Measurements from ENCODE around the gene TLR6.

Gene TLR6

DNA sequence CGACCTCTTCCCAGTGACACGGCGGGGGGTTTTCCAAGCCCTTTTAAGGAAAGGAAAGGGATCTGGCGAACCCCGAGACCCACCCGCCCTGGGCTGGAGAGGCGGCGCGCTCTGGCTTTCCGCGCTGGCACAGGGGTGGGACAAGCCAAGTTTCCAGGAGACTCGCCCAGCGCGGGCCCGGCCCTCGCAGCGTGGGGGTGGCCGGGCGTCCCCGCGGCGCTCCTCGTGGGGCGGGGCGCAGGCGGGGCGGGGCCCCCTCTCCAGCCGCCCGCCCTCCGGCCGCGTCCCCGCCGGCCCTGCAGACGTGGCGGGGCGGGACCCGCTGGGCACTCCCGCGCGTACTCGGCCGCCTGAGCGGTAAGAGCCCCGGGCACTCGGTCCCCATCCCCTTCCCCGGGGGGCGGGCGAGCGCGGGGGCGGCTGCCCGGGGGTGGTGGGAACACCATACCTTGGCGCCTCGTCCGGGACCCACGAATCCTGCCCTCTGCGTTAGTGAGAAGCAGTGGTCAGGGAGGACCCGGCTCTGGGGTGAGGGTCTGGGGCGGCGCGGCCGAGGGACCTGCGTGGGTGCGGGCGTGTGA, 11.0 kb upstream of the TLR6 start, which contains the start of gene FAM114A1:
Gene FAM114A1 (plus strand): TSS at position 329 of the 581 bp plus-strand sequence. CDS start 10,273 bp downstream, outside the sequence.
- no peak for DNase-seq (ENCODE audit: low read depth)

DNA sequence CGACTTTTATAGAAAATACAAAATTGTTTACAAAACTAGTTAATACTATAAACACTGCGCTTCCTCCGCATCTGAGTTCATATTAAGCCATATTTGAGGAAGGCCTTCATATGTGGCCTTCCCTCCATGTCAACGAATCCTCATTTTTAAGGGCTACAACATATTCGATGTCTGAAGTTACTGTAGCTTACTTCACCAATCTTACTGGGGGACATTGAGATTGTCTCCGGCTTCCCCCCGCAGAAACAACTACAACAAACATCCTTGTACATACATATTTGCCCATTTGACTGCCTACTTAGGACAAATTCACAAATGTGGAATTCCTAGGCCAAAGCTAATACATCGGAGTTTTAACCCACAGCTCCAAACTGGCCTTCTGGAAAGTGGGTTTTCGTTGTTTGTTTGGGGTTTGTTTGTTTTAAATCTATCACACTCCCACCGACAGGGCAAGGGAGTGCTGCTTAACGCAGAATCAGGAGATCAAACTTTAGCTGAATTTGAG, 10.4 kb upstream of the TLR6 start:
- no peak for DNase-seq (ENCODE audit: low read depth)

DNA sequence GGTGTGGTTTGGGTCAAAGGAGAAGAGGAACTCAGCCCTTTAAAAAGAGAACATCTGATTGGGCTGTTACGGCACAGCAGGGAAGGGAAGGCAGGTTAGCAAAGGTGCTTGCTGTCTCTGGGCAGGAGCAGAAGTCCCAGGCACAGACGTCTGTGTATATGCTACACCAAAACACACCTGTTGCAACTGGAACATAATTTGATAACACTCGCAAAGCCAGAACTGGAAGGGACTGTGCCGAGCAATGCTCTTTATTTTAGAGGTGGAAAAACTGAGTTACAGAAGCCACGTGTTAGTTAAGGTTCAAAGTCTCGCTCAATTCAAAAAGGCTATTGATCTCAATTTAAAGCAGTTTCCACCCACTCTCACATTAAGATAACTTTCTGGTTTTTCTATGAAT, 8.8 kb upstream of the TLR6 start:
- DNase-seq (ENCODE audit: low read depth) = no peak

DNA sequence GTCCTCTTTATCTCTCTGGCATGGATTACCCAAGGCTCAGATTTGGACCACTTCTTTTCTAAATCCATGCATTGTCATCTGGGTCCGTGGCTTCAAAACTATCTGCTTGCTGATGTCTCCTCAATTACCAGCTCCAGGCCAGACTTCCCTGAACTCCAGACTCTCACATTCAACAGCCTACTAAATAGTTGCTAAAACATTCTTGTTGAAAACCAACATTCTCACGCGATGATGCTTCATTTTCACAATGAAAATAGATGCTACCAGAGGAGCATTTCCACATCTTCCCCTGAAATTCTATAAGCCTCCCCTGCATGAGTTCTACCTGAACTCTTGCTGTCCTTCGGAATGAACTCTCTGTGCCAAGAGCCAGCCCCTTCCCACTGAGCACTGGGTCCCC, 5.2 kb upstream of the TLR6 start:
- no peak for DNase-seq (ENCODE audit: low read depth)

DNA sequence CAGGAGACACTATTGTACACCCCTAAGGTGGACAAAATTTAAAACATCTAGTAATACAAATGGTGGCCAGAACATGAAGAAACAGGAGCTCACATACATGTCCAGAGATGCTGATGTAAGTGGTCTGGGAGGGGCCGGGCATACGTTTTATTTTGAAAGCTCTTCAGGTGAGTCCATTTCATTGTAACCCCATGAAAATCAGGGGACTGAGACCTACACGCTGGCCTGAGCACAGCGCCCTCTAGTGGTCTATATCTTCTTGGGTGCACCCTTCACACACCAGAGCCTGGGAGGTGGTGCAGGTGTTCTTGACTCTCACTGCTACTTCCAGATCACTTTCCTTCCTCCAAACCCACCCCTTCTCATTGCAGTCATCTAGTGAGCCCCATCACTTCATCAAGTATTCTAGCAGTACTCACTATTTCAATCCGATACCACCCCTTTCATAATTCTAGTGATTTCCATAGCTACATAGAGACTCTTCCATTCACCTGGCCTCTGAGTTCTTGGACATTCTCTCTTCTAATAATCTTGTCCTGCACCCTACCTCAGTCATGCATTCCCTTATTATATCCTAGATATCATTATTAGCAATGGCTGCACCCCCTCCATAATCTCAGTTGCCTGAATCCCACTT, 4.3 kb upstream of the TLR6 start:
- peak; percentile 46 for DNase-seq (ENCODE audit: low read depth)

DNA sequence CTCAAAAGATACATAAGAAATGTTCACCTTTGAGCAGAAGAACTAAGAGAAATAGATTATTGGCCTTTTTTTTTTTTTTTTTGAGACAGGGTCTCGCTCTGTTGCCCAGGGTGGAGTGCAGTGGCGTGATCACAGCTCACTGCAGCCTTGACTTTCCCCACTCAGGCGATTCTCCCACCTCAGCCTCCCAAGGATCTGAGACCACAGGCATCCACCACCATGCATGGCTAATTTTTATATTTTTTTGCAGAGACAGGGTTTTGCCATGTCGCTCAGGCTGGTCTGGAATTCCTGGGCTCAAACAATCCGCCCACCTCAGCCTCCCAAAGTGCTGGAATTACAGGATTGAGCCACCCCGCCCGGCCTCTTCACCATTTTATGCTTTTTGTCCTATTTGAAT, 2.9 kb upstream of the TLR6 start:
- no peak for DNase-seq (ENCODE audit: low read depth)

DNA sequence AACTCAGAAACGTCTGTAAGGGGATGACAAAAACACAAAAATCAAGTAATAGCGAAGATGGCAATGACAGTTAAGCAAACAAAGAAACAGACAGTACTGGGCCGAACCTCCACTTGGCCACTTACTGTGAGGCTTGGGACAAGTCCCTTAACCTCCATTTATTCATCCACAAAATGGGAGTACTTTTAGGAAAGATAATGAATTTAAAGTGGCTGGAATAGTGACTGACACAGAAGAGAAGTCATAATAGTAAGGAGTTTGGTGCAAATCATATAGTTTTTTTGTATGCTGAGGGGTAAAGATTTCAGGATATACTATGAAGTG, 1.4 kb upstream of the TLR6 start:
- no peak for DNase-seq (ENCODE audit: low read depth)

DNA sequence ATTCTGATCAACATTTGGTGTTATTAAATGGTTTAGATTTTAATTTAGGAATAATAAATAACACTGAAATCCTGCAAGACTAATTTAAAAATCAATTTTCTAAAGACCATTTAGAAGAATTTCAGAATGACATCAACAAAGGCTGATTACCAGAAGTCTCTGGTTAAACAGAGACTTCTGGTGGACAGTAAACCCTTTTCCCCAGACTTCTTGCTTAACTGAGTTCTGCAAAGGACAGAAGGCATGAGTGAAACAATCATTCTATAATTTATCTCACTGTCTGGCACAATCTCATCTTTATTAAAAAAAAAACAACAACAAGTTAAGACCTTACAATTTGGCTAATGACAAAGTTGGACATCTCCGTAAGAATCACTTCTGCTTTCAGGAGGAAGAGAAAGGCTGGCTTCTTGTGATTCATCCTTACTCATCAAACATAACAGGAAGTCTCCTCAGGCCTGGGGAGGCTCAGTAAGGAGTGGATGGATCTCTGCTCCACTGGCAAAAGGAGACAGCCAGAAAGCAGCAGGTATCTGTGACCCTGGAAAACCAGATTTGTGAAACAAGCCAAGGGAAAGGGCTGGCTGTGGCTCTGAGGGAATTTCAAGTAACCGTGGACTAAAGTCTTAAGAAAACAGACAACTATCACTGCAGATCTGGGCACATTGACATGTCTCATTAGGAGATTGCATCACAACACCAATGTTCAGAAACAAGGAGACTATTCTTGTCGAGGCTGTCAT, 908 bp upstream of the TLR6 start:
- no peak for DNase-seq (ENCODE audit: low read depth)

DNA sequence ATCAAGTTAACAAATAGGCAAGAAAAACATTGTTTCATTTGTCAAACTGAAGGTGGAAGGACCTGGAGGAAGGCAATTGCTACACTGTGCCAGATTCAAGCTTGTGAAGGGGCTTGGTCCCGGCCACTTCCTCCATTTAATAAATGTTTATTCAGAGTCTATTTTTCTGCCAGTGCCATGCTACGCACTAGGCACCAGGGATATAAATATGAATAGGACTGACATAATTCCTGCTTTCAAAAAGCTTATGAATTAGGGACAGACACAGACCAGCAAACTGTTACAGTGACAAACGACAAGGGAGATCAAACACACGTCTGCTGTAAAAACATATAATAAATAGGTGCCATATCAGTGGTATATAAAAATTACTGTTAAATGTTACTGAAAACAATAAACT, 571 bp downstream of the TLR6 start:
- no peak for DNase-seq (ENCODE audit: low read depth)

DNA sequence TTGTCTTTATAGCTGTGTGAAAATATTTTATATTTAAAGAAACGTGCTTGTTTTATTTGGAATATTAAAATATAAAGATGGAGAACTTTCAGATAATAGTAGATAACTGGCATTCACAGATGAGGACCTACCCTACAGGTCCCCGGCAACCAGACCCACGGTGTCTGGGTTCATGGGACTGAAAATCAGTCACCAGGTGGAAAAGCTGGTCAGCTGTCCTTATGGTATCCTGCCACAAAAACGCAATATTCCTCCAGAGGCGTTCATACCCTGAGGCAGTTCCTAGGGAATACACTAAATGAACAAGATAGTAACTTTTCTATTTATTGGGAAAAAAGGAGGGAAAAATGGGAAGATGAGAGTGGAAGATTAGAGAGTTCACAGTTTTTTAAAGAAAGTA, 1.2 kb downstream of the TLR6 start:
- no peak for DNase-seq (ENCODE audit: low read depth)

DNA sequence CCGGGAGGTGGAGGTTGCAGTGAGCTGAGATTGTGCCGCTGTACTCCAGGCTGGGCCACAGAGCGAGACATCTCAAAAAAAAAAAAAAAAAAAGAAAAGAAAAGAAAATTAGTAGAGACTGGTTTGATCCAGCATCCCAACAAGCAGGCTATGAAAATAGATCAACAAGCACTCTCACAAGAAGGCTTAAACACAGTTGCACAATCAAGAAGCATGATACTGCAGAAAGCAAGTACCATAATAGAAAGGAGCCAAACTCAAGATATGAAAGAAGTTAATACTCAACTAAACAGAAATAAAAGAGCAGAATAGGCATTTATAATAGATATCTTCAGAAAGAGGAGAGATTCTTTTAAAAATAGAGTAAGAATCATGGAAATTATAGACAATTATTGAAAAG, 10.6 kb downstream of the TLR6 start:
- DNase-seq (ENCODE audit: low read depth) = no peak

DNA sequence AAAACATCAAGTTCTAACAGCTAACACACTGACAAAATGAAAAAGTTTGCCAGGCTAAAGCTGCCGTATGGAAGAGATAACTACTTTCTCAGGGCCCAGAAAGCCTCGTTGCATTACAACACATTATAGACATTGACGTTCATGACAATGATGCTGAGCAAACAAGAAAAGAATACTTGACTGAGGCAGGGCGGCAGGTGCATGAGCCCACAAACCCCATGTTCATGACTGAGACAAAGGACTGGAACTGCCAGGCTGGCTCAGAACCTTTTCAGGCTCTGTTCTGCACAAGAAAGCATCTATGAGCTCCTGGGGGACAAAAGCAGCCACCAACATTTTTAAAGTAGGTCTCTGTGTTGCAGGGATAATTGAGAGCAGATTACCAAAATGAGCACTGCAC, 13.6 kb downstream of the TLR6 start:
- DNase-seq (ENCODE audit: low read depth) = no peak

DNA sequence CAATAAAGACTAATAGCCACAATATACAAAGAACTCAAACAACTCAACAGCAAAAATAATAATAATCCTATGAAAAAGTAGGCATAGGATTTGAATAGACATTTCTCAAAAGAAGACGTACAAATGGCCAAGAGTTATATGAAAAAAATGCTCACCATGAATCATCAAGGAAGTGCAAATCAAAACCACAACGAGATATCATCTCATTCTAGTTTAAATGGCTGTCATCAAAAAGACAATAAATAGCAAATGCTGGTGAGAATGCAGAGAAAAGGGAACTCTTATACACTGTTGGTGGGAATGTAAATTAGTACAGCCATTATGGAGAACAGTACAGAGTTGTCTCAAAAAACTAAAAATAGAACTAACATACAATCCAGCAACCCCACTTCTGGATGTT, 18.8 kb downstream of the TLR6 start:
- DNase-seq (ENCODE audit: low read depth) = no peak

DNA sequence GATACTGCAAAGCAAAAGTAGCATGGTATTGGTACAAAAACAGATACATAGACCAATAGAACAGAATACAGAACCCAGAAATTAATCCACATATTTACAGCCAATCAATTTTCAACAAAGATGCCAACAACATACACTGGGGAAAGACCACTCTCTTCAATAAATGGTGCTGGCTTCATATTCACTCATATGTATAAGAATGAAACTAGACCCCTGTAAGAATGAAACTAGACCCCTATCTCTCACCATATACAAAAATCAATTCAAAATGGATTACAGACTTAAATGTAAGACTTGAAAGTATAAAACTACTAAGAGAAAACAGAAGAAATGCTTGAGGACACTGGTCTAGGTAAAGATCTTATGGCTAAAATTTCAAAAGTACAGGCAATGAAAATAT, 19.3 kb downstream of the TLR6 start:
- DNase-seq (ENCODE audit: low read depth) = no peak

DNA sequence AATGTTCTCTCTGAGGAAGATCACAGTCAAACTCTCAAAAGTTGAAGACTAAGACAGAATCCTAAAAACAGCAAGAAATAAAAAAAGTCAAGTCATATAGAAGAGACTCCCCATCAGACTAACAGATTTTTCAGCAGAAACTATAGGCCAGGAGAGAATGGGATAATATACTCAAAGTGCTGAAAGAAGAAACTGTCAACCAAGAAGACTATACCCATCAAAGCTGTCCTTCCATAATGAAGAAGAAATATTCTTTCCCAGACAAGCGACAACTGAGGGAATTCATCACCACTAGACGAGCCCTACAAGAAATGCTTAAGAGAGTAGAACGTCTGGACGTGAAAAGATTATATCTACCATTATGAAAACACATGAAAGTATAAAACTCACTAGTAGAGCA, 22.0 kb downstream of the TLR6 start:
- DNase-seq (ENCODE audit: low read depth) = no peak

DNA sequence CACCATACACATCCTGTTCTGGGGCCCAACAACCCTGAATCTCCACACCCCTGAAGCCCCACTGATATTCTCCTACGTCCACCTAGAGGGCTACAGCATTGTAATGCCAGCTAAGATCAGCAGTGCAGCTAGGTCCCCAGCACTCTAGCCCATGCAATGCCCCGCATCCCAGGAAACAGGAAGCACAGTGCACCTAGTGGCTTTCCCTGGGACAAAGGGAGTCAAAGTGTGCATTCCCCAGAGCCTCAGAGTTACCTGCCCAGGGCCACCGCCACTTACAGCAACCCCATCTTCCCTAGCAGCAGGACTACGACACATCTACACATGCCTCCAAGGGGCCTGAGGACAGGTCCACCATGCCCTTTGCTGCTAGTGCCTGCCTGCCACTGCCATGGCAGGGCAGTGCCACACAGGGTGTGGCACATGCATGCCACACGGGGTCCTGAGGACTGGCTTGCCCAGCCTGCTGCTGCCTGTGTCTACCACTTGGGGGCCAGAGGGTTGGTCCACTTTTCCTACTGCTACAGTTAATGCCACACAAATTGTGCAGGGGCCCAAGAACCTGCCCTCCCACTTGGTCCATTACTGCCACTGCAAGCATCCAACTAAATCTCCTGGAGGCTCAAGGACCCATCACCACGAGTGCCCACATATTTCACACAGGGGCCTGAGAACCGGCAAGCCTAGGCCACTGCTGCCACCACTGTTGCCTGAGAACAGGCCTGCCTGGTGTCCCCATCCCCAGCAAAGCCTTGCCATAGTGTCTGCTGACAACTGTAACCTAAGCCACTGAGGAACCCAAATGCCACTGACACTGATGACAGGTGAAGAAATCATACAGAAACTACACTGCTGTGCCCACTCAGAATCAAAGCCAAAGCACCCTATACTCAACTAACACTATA, 23.7 kb downstream of the TLR6 start:
- no peak for DNase-seq (ENCODE audit: low read depth)

DNA sequence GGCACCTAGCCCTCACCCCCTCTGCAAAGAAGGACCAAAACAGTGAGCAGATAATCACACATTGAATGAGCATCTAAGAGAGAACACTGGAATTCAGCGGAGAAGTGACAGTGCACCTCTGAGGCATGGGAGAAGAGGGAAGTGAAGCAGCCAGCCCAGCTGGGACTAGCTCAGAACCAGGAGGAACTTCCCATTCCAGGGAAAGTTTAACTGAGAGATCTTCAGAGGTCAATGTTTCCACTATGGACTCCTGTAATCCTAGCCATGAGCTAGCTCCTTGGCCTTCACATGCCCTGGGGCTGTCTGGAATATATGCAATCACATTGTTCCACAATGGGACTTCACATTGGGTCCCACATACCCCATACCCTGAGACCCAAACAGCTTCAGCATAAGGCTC, 24.4 kb downstream of the TLR6 start:
- DNase-seq (ENCODE audit: low read depth) = no peak

DNA sequence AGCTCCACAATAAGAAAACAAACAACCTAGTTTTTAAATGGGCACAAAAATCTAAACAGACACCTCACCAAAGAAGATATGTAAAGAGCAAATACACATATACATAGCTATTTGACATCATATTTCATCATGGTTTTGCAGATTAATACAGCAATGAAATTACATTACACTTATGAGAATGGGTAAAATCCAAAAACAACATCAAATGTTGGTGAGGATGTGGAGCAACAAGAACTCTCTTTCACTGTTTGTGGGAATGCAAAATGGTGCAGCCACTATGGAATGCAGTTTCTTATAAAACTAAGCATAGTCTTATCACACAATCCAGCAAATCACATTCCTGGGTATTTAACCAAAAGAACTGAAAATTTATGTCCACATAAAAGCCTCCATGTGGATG, 25.0 kb downstream of the TLR6 start:
- DNase-seq (ENCODE audit: low read depth) = no peak

DNA sequence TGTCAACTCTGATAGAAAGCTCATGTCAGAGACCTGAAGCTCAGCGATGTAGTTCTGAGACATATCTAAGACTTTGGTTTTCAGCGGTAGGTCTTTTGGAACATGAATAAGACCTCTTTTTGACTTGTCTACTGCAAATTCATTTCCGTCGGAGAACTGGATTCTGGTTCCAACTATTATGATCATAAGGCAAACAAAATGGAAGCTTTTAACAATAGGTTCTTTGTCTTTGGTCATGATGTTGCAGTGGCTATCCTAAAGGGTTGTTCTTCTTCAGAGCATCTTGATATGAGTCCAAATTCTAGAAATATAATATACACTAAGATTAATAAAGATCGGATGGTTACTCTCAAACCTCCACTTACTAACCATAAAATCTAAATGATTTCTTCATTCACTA, 27.4 kb downstream of the TLR6 start:
- DNase-seq (ENCODE audit: low read depth) = no peak

DNA sequence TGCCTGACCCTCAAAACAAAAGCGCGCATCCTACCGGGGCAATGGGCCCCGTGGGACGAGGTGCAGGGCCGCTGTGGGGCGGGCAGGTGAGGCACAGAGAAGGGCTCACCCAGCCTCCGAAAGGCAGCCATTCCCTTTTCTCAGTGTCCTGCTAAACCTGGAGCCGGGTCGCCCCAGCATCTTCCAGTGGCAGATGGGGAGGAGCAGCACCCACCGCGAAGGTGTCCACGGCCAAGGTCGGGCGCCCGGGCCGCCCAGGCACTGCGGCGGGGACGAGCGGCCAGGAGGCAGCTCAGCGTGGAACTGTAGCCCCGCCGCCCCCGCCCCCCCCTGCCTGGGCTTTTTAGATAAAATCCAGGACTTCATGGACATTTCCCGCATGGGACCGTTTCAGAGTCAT, 32.9 kb downstream of the TLR6 start:
- DNase-seq (ENCODE audit: low read depth) = no peak

DNA sequence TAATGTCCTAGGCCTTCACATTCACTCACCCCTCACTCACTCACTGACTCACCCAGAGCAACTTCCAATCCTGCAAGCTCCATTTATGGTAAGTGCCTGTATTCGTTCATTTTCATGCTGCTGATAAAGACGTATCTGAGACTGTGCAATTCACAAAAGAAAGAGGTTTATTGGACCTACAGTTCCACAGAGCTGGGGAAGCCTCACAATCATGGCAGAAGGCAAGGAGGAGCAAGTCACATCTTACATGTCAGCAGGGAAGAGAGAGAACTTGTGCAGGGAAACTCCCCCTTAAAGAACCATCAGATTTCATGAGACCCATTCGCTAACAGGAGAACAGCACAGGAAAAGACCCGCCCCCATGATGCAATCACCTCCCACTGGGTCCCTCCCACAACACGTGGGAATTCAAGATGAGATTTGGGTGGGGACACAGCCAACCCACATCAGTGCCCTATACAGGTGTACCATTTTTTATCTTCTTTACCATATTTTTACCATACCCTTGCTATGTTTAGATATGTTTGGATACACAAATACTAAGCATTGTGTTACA, 33.8 kb downstream of the TLR6 start:
- no peak for DNase-seq (ENCODE audit: low read depth)

DNA sequence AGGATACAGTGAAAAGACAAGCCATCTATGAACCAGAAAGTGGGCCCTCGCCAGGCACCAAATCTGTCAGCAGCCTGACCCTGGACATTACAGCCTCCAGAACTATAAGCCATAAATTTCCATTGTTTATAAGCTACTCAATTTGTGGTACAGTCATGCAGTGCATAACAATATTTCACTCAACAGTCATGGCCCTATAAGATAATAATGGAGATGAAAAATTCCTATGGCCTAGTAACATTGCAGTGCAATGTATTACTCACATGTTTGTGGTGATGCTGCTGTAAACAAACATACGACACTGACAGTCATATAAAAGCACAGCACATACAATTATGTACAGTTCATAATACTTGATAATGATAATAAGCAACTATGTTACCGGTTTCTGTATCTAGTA, 34.9 kb downstream of the TLR6 start:
- DNase-seq (ENCODE audit: low read depth) = no peak
